OCI-LY7 (cell line): ENCODE data around the gene AP1S3.

Experiments
- CTCF ChIP-seq: fragments of 200-600 bp; sonication (generic); conservative IDR thresholded peaks from 2 replicates; pipeline ENCODE4 v1.5.1; 2014; ENCODE audit warnings: mild to moderate bottlenecking, antibody characterized with exemption, low read length, moderate library complexity, mixed read lengths
- EZH2phosphoT487 ChIP-seq: fragments of 200-600 bp; sonication (generic); IDR thresholded peaks from 2 replicates; pipeline ENCODE4 v1.6.1; 2018; ENCODE audit warnings: low read depth, borderline replicate concordance, mild to moderate bottlenecking, mixed run types, antibody characterized with exemption, low read length, moderate library complexity, mixed read lengths

GRCh38 chr2:223725494-223725893 is 111.9 kb downstream of the AP1S3 start:
- TF ChIP-seq CTCF, result no peak
- TF ChIP-seq EZH2phosphoT487, result no peak
